GM12878 (cell line): Measurements from ENCODE around the gene PLEKHH2. TPM values are rescaled to one million over a fixed set of nuclear protein-coding genes. Genes with fewer than 3 reads are reported as not detected.
A peak's percentile ranks its signal among the peaks of the same experiment; 100 is the strongest.

Experiments
- BCLAF1 ChIP-seq: fragments of 450-650 bp; IDR thresholded peaks from 2 replicates; pipeline ENCODE4 v1.6.1; 2017; ENCODE audit warnings: antibody characterized with exemption, mild to moderate bottlenecking, moderate library complexity
- CHD2 ChIP-seq: IDR thresholded peaks from 2 replicates; pipeline ENCODE4 v1.6.1; 2011; ENCODE audit warnings: low read depth, low read length, improper control_type of control experiment, borderline replicate concordance
- EED ChIP-seq: sonication (generic); IDR thresholded peaks from 2 replicates; pipeline ENCODE4 v1.6.1; 2016; ENCODE audit warnings: antibody characterized with exemption, low read depth
- ESRRA ChIP-seq: IDR thresholded peaks from 2 replicates; pipeline ENCODE4 v1.6.1; 2012; ENCODE audit warnings: mild to moderate bottlenecking, low read length, improper control_type of control experiment
- FOS ChIP-seq: IDR thresholded peaks from 3 replicates; pipeline ENCODE4 v1.6.1; 2011; ENCODE audit warnings: borderline replicate concordance; ENCODE audit not compliant: insufficient read length; ENCODE audit errors: extremely low read depth
- HDGF ChIP-seq: fragments of 450-650 bp; IDR thresholded peaks from 2 replicates; pipeline ENCODE4 v1.6.1; 2016; ENCODE audit warnings: antibody characterized with exemption
- IKZF2 ChIP-seq, 2 experiments: fragments of 450-650 bp; IDR thresholded peaks; 2 replicates each; pipeline ENCODE4 v1.6.1; 2017; ENCODE audit warnings: mild to moderate bottlenecking in 2 of 2, moderate library complexity in 2 of 2
- IRF4 ChIP-seq: IDR thresholded peaks from 2 replicates; pipeline ENCODE4 v1.6.1; 2011; ENCODE audit warnings: low read depth, low read length
- KLF5 ChIP-seq: fragments of 450-650 bp; IDR thresholded peaks from 2 replicates; pipeline ENCODE4 v1.6.1; 2014; ENCODE audit warnings: mild to moderate bottlenecking; ENCODE audit not compliant: partially characterized antibody
- MEF2B ChIP-seq: fragments of 450-650 bp; IDR thresholded peaks from 2 replicates; pipeline ENCODE4 v1.6.1; 2018; ENCODE audit warnings: mild to moderate bottlenecking, moderate library complexity; ENCODE audit not compliant: partially characterized antibody, poor library complexity, severe bottlenecking
- MTA2 ChIP-seq: fragments of 450-650 bp; IDR thresholded peaks from 2 replicates; pipeline ENCODE4 v1.6.1; 2016; ENCODE audit warnings: low read depth, mild to moderate bottlenecking, moderate library complexity
- MYC ChIP-seq: IDR thresholded peaks from 2 replicates; pipeline ENCODE4 v1.6.1; 2011; ENCODE audit warnings: mild to moderate bottlenecking, low read length, moderate library complexity, inconsistent platforms; ENCODE audit not compliant: insufficient read depth, insufficient replicate concordance, insufficient read length, severe bottlenecking
- NFIC ChIP-seq: IDR thresholded peaks from 2 replicates; pipeline ENCODE4 v1.6.1; 2012; ENCODE audit warnings: low read depth, mild to moderate bottlenecking, inconsistent platforms, low read length, moderate library complexity
- NFYB ChIP-seq: IDR thresholded peaks from 2 replicates; pipeline ENCODE4 v1.6.1; 2011; ENCODE audit warnings: low read depth, mild to moderate bottlenecking, low read length, improper control_type of control experiment, moderate library complexity; ENCODE audit not compliant: insufficient read depth
- POLR2A ChIP-seq: IDR thresholded peaks from 2 replicates; pipeline ENCODE4 v1.6.1; 2011; ENCODE audit warnings: low read depth, mild to moderate bottlenecking, low read length
- RAD21 ChIP-seq: IDR thresholded peaks from 2 replicates; pipeline ENCODE4 v1.6.1; 2011; ENCODE audit warnings: mild to moderate bottlenecking, low read depth, low read length, moderate library complexity; ENCODE audit not compliant: insufficient read depth
- RFX5 ChIP-seq: IDR thresholded peaks from 2 replicates; pipeline ENCODE4 v1.6.1; 2011; ENCODE audit warnings: low read depth, low read length, improper control_type of control experiment
- RUNX3 ChIP-seq: IDR thresholded peaks from 2 replicates; pipeline ENCODE4 v1.6.1; 2012; ENCODE audit warnings: low read length, inconsistent platforms
- SMC3 ChIP-seq: IDR thresholded peaks from 2 replicates; pipeline ENCODE4 v1.6.1; 2011; ENCODE audit warnings: low read length, improper control_type of control experiment, borderline replicate concordance
- SUZ12 ChIP-seq: fragments of 200-600 bp; sonication (generic); IDR thresholded peaks from one replicate; pipeline ENCODE4 v1.6.1; 2018; ENCODE audit warnings: antibody characterized with exemption, mild to moderate bottlenecking; ENCODE audit not compliant: unreplicated experiment
- TCF12 ChIP-seq: IDR thresholded peaks from 2 replicates; pipeline ENCODE4 v1.6.1; 2011; ENCODE audit warnings: low read depth, mild to moderate bottlenecking, low read length
- ZZZ3 ChIP-seq: IDR thresholded peaks from 2 replicates; pipeline ENCODE4 v1.6.1; 2011; ENCODE audit warnings: low read depth; ENCODE audit not compliant: control insufficient read depth, insufficient read length
- polyA plus RNA-seq, 11 experiments: library from polyadenylated mRNA; depleted of rRNA in 4 of 11; unstranded in 6 of 11; stranded (reverse) in 5 of 11; fragments of >200 nt; fragmentation: Nextera tagmentation in 4 of 11; fragmentation: Illumina TruSeq in 1 of 11; extraction: Ambion mirVana in 4 of 11; extraction: Trizol in 1 of 11; gene quantifications; 1 replicate in 1 of 11; 2 replicates in 10 of 11; pipeline versions ENCODE4 v1.2.1 to v1.2.3, GENCODE V29; 2011 to 2016; ENCODE audit warnings: inconsistent platforms in 2 of 11, missing spikeins in 2 of 11, low read depth in 1 of 11
- total RNA-seq, 4 experiments: library from RNA; depleted of rRNA in 3 of 4; stranded (reverse); fragments of >200 nt in 3 of 4; fragmentation: Illumina TruSeq in 1 of 4; extraction: Trizol in 1 of 4; gene quantifications; 2 replicates each; pipeline versions ENCODE4 v1.2.1 to v1.2.3, GENCODE V29; 2013 to 2021
- TF ChIP-seq, protein P1 (sequence below): fragments of 450-650 bp; IDR thresholded peaks from 2 replicates; pipeline ENCODE4 v1.6.1; 2016; ENCODE audit warnings: mild to moderate bottlenecking
- TF ChIP-seq, protein P2 (sequence below): fragments of 150-350 bp; IDR thresholded peaks from 2 replicates; pipeline ENCODE4 v1.6.1; 2016; ENCODE audit warnings: low read depth, low read length

PLEKHH2 gene
- total and polyA plus RNA-seq, 10 of the 15 experiments (the other 5 are each of a cell fraction or from before 2014, with no cell fraction given) = not detected

- TF ChIP-seq HDGF = peak; percentile 82; the same call in 1 of the 2 replicates
- TF ChIP-seq RAD21 = no peak
- peak; percentile 99 for TF ChIP-seq POLR2A
- TF ChIP-seq NFIC = no peak
- TF ChIP-seq ESRRA = no peak
- TF ChIP-seq MTA2 = peak; percentile 76; the same call in 1 of the 2 replicates
- TF ChIP-seq MYC = no peak
- no peak for TF ChIP-seq SMC3
- TF ChIP-seq CHD2 = peak; percentile 99
- TF ChIP-seq MEF2B = peak; percentile 25
- peak; percentile 51 for TF ChIP-seq KLF5
- TF ChIP-seq FOS = peak; percentile 8
- TF ChIP-seq RFX5 = peak; percentile 94
- TF ChIP-seq, protein P1, sequence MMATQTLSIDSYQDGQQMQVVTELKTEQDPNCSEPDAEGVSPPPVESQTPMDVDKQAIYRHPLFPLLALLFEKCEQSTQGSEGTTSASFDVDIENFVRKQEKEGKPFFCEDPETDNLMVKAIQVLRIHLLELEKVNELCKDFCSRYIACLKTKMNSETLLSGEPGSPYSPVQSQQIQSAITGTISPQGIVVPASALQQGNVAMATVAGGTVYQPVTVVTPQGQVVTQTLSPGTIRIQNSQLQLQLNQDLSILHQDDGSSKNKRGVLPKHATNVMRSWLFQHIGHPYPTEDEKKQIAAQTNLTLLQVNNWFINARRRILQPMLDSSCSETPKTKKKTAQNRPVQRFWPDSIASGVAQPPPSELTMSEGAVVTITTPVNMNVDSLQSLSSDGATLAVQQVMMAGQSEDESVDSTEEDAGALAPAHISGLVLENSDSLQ = peak; percentile 22; the same call in 1 of the 2 replicates
- no peak; the same call in 1 of the 2 replicates for TF ChIP-seq EED
- peak; percentile 47 for TF ChIP-seq RUNX3
- no peak for TF ChIP-seq SUZ12
- TF ChIP-seq, protein P2, sequence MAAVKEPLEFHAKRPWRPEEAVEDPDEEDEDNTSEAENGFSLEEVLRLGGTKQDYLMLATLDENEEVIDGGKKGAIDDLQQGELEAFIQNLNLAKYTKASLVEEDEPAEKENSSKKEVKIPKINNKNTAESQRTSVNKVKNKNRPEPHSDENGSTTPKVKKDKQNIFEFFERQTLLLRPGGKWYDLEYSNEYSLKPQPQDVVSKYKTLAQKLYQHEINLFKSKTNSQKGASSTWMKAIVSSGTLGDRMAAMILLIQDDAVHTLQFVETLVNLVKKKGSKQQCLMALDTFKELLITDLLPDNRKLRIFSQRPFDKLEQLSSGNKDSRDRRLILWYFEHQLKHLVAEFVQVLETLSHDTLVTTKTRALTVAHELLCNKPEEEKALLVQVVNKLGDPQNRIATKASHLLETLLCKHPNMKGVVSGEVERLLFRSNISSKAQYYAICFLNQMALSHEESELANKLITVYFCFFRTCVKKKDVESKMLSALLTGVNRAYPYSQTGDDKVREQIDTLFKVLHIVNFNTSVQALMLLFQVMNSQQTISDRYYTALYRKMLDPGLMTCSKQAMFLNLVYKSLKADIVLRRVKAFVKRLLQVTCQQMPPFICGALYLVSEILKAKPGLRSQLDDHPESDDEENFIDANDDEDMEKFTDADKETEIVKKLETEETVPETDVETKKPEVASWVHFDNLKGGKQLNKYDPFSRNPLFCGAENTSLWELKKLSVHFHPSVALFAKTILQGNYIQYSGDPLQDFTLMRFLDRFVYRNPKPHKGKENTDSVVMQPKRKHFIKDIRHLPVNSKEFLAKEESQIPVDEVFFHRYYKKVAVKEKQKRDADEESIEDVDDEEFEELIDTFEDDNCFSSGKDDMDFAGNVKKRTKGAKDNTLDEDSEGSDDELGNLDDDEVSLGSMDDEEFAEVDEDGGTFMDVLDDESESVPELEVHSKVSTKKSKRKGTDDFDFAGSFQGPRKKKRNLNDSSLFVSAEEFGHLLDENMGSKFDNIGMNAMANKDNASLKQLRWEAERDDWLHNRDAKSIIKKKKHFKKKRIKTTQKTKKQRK = 0 out of 2 replicates have a peak, but pooled peaks have one; percentile 13
- peak; percentile 100 for TF ChIP-seq NFYB
- no peak for TF ChIP-seq BCLAF1
- TF ChIP-seq ZZZ3 = no peak
- TF ChIP-seq IRF4 = no peak
- TF ChIP-seq IKZF2 (IDR thresholded peaks at IDR 0.05) = no peak
- TF ChIP-seq TCF12 = 0 out of 2 replicates have a peak, but pooled peaks have one; percentile 35
Observed at GRCh38 chr2:43595603-43596412, 41.3 kb upstream of the PLEKHH2 start, which contains the start of gene THADA (continued).
